Astrocyte (in vitro differentiated cells and primary cell): ENCODE data around the gene PTH1R.

Source experiments
- CTCF ChIP-seq: IDR thresholded peaks from 2 replicates; pipeline ENCODE4 v1.5.1; 2011; ENCODE audit warnings: low read depth, mild to moderate bottlenecking, inconsistent platforms, low read length, moderate library complexity; ENCODE audit not compliant: insufficient read depth
- EZH2 ChIP-seq: IDR thresholded peaks from 2 replicates; pipeline ENCODE4 v1.6.1; 2012; ENCODE audit warnings: mild to moderate bottlenecking, low read length, inconsistent platforms; ENCODE audit not compliant: insufficient read depth

- TF ChIP-seq CTCF (no peak), EZH2 (no peak)
These were observed 8.1 kb downstream of the PTH1R start for GRCh38 chr3:46885612-46886011.
